ENCODE results near the gene EFHC1.

Gene EFHC1

DNA sequence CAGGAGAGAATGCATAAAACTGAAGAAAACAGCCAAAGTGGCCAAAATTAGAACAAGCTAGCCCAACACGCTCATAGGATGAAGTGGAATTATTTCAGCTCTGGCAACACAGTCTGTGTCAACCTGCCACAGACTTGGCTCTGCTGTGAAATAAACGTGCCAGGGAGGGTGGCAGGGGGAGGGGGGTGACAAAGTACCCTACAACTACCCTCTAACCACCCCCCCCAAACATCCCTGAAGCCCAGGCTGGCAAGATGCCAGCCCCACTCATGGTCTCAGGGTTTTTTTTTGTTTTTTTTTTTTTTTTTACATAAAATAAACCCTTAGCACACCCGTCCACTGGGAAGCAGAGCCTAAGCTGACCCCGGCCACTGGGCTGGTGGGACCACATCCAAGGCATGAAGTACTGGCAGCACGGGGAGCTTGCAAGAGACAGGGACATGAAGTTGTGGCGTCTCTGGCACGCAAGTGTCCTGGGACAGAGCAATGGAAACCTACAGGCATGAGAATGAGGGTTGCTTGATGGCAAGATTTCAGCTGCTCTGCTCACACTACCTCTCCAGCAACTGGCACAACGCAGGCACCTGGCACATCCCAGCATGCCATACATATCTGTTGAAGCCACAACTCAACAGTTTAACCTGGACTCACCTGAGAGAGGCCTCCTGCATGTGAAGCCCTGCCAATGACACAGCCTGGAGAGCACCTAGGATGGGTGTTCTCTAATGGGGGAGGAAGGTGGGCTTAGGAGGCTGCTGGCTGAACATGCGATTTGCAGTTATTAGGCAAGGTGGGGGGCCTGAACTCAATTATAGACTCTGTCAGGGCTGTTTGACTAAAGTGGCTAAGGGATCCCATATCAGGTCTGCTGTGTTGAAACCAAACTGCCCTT is 80.3 kb downstream of the EFHC1 start:
- no peak overlapping the region for H2AFZ ChIP-seq (ENCODE audit: low read length)
- H3K4me1 ChIP-seq (ENCODE audit: control insufficient read depth in 2 of 2, insufficient read depth in 1 of 2, low read depth in 1 of 2, low read length in 2 of 2) = peaks cover 0 to 8% of the 10 kb centered on the region in 2 donors
- no peak overlapping the region for H3K4me2 ChIP-seq (ENCODE audit: insufficient read depth, low read length, poor library complexity, severe bottlenecking)
- H3K9ac ChIP-seq (ENCODE audit: low read depth, low read length, poor library complexity) = no peak overlapping the region
- no peak overlapping the region for H3K27ac ChIP-seq (replicated peaks; ENCODE audit: low read length)
- no CpG with 5 or more reads among the region's 9 CpGs for whole genome bisulfite sequencing, 2 donors (ENCODE audit: extremely low coverage in 2 of 2, insufficient read length in 2 of 2, insufficient replicate concordance in 1 of 2)
- H3K9me3 ChIP-seq (replicated peaks in 1 of 2; ENCODE audit: control insufficient read depth in 2 of 2, insufficient read depth in 1 of 2, low read depth in 1 of 2, low read length in 2 of 2) = no peaks in the 10 kb centered on the region
- no peak overlapping the region for H2BK15ac ChIP-seq (ENCODE audit: low read length)
- no peak overlapping the region for H2BK120ac ChIP-seq (ENCODE audit: low read depth, low read length)
- peaks cover 9 to 53% of the 10 kb centered on the region in 2 donors for H3K36me3 ChIP-seq (replicated peaks in 1 of 2; ENCODE audit: control insufficient read depth in 2 of 2, insufficient read depth in 2 of 2, low read length in 2 of 2)
- H3K14ac ChIP-seq (ENCODE audit: low read length) = no peak overlapping the region
- H4K91ac ChIP-seq (ENCODE audit: low read depth, low read length, poor library complexity) = no peak overlapping the region
- no peak overlapping the region for H4K8ac ChIP-seq (ENCODE audit: low read depth, low read length)
- H3K4ac ChIP-seq (ENCODE audit: low read length) = no peak overlapping the region
- no peak overlapping the region for H2BK12ac ChIP-seq (ENCODE audit: low read length)
- DNase-seq (ENCODE audit: low spot score) = no peak
- no peaks in the 10 kb centered on the region for H3K27me3 ChIP-seq (ENCODE audit: control insufficient read depth in 3 of 3, insufficient read depth in 3 of 3, low read depth in 1 of 3, low read length in 3 of 3)
- no peak overlapping the region for H3K4me3 ChIP-seq (ENCODE audit: low read length in 2 of 2)
- no peak overlapping the region for H3K18ac ChIP-seq (ENCODE audit: low read length)
- peaks cover 2% of the 10 kb centered on the region for H3K79me1 ChIP-seq (ENCODE audit: low read depth, low read length)
- H3K23ac ChIP-seq (ENCODE audit: low read depth, low read length, poor library complexity) = no peak overlapping the region
- no peak overlapping the region for H2AK5ac ChIP-seq (ENCODE audit: low read depth, low read length)
- H2BK5ac ChIP-seq (ENCODE audit: low read length) = no peak overlapping the region

DNA sequence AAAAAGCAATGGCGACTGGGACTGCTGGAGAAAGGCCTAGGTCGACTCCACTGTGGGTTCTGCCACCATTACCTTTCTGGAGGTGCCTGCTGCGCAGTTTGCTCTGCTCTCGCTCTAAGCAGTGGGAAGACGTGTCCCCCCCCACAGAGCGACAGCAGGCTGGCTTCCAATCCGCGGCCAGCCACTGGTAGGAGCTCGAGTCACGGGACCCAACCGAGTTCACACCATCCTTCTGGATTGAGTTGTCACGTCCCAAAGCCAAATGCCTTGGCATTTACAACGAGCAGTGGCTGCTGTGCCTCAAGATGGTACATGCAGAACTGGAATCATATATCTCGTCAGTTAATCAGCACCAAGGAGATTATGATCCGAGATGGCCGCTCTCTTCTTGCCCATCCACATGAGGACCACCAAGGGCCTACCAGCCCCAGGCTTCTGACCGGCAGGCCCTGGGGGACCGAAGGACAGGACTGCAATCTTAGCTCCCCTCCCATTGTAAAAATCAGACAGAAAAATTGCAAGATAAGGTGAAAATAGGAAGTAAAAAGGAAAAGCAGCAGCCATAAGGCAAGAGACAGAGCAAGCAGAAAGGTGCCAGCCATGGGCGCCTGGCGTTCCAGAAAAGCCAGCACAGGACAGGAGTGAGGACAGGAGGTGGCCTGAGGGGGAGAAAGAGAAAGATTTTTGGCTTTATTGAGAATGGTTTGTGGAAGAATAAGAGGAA is 82.3 kb downstream of the EFHC1 start:
- Histone ChIP-seq H2BK5ac (ENCODE audit: low read length) (no peak overlapping the region), H4K91ac (ENCODE audit: low read depth, low read length, poor library complexity) (no peak overlapping the region), H3K27ac (replicated peaks; ENCODE audit: low read length) (no peak overlapping the region), H2AFZ (ENCODE audit: low read length) (no peak overlapping the region), H3K14ac (ENCODE audit: low read length) (no peak overlapping the region), H3K36me3 (replicated peaks in 1 of 2; ENCODE audit: control insufficient read depth in 2 of 2, insufficient read depth in 2 of 2, low read length in 2 of 2) (peaks cover 18 to 67% of the 10 kb centered on the region in 2 donors), H2BK12ac (ENCODE audit: low read length) (no peak overlapping the region), H3K4me1 (ENCODE audit: control insufficient read depth in 2 of 2, insufficient read depth in 1 of 2, low read depth in 1 of 2, low read length in 2 of 2) (peaks cover 0 to 8% of the 10 kb centered on the region in 2 donors), H3K4me3 (ENCODE audit: low read length in 2 of 2) (no peak overlapping the region), H2AK5ac (ENCODE audit: low read depth, low read length) (no peak overlapping the region), H2BK15ac (ENCODE audit: low read length) (no peak overlapping the region), H2BK120ac (ENCODE audit: low read depth, low read length) (no peak overlapping the region), H3K18ac (ENCODE audit: low read length) (no peak overlapping the region), H3K27me3 (ENCODE audit: control insufficient read depth in 3 of 3, insufficient read depth in 3 of 3, low read depth in 1 of 3, low read length in 3 of 3) (no peaks in the 10 kb centered on the region), H3K79me1 (ENCODE audit: low read depth, low read length) (peaks cover 2% of the 10 kb centered on the region), H3K9me3 (replicated peaks in 1 of 2; ENCODE audit: control insufficient read depth in 2 of 2, insufficient read depth in 1 of 2, low read depth in 1 of 2, low read length in 2 of 2) (no peaks in the 10 kb centered on the region), H3K4me2 (ENCODE audit: insufficient read depth, low read length, poor library complexity, severe bottlenecking) (no peak overlapping the region), H4K8ac (ENCODE audit: low read depth, low read length) (no peak overlapping the region), H3K9ac (ENCODE audit: low read depth, low read length, poor library complexity) (no peak overlapping the region), H3K4ac (ENCODE audit: low read length) (no peak overlapping the region), H3K23ac (ENCODE audit: low read depth, low read length, poor library complexity) (no peak overlapping the region)
- no peak for DNase-seq (ENCODE audit: low spot score)
- WGBS, 2 donors (ENCODE audit: extremely low coverage in 2 of 2, insufficient read length in 2 of 2, insufficient replicate concordance in 1 of 2) = no CpG with 5 or more reads among the region's 20 CpGs

DNA sequence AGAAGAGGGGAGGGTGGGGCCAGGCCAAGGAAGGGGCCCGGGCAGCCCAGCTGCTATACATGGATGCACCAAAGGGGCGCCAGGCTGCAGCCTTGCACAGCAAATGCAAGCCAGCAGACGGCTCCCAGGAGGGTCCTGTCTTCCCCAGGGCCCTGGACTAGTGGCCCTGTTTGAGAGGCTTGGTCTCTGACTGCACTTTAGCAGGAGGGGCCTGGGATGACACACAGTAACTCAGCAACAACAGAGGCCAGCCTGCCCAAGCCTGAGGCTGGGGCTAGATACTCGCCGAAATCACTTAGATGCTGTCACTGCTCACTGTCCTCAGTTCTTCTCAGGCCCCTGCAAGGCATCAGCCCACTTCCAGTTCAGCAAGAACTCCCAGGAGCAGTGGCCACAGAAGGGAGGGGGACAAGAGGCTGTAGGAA is 83.2 kb downstream of the EFHC1 start:
- Histone ChIP-seq H2BK15ac (ENCODE audit: low read length) (no peak overlapping the region), H3K23ac (ENCODE audit: low read depth, low read length, poor library complexity) (no peak overlapping the region), H3K9me3 (replicated peaks in 1 of 2; ENCODE audit: control insufficient read depth in 2 of 2, insufficient read depth in 1 of 2, low read depth in 1 of 2, low read length in 2 of 2) (no peaks in the 10 kb centered on the region), H3K36me3 (replicated peaks in 1 of 2; ENCODE audit: control insufficient read depth in 2 of 2, insufficient read depth in 2 of 2, low read length in 2 of 2) (peaks cover 25 to 75% of the 10 kb centered on the region in 2 donors), H3K9ac (ENCODE audit: low read depth, low read length, poor library complexity) (no peak overlapping the region), H4K8ac (ENCODE audit: low read depth, low read length) (no peak overlapping the region), H2BK12ac (ENCODE audit: low read length) (no peak overlapping the region), H2AK5ac (ENCODE audit: low read depth, low read length) (no peak overlapping the region), H3K4me1 (ENCODE audit: control insufficient read depth in 2 of 2, insufficient read depth in 1 of 2, low read depth in 1 of 2, low read length in 2 of 2) (peaks cover 0 to 6% of the 10 kb centered on the region in 2 donors), H2BK120ac (ENCODE audit: low read depth, low read length) (no peak overlapping the region), H3K4me3 (ENCODE audit: low read length in 2 of 2) (no peak overlapping the region), H4K91ac (ENCODE audit: low read depth, low read length, poor library complexity) (no peak overlapping the region), H3K79me1 (ENCODE audit: low read depth, low read length) (peaks cover 2% of the 10 kb centered on the region), H3K27ac (replicated peaks; ENCODE audit: low read length) (no peak overlapping the region), H3K14ac (ENCODE audit: low read length) (no peak overlapping the region), H2AFZ (ENCODE audit: low read length) (no peak overlapping the region), H2BK5ac (ENCODE audit: low read length) (no peak overlapping the region), H3K27me3 (ENCODE audit: control insufficient read depth in 3 of 3, insufficient read depth in 3 of 3, low read depth in 1 of 3, low read length in 3 of 3) (no peaks in the 10 kb centered on the region), H3K4ac (ENCODE audit: low read length) (no peak overlapping the region), H3K4me2 (ENCODE audit: insufficient read depth, low read length, poor library complexity, severe bottlenecking) (no peak overlapping the region), H3K18ac (ENCODE audit: low read length) (peak overlapping the region; percentile 40)
- WGBS, 2 donors (ENCODE audit: extremely low coverage in 2 of 2, insufficient read length in 2 of 2, insufficient replicate concordance in 1 of 2) = no CpG with 5 or more reads among the region's 5 CpGs
- DNase-seq (ENCODE audit: low spot score) = no peak
